Loucy (cell line): ENCODE data around the gene TRPM6.

ENCODE experiments used
- EZH2phosphoT487 ChIP-seq: fragments of 200-600 bp; IDR thresholded peaks from 2 replicates; pipeline ENCODE4 v1.6.1; 2018; ENCODE audit warnings: antibody characterized with exemption, mild to moderate bottlenecking, moderate library complexity, borderline replicate concordance
- TF ChIP-seq, protein P1 (sequence below): fragments of 200-600 bp; sonication (generic); conservative IDR thresholded peaks from 2 replicates; pipeline ENCODE4 v1.5.1; 2014; ENCODE audit warnings: mild to moderate bottlenecking, antibody characterized with exemption, low read length

DNA sequence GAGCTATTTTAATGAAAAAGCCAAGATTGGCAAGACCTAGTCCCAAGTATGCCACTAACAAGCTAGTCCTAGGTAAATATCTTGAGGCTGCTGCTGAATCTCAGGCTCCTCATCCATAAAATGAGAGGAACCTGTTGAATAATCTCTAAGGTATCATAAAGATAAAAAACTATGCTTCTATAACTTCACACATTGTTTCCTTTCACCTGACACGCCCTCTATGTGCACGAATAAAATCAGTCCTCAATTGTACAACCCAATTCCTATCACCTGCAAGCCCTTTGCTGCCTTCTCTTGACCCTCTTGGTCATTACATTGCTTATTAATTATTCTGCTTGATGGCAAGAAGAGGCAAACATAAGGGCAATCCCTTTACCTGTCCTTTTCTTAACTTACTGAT, 69.9 kb downstream of the TRPM6 start:
- TF ChIP-seq EZH2phosphoT487, result no peak
- TF ChIP-seq, protein P1, sequence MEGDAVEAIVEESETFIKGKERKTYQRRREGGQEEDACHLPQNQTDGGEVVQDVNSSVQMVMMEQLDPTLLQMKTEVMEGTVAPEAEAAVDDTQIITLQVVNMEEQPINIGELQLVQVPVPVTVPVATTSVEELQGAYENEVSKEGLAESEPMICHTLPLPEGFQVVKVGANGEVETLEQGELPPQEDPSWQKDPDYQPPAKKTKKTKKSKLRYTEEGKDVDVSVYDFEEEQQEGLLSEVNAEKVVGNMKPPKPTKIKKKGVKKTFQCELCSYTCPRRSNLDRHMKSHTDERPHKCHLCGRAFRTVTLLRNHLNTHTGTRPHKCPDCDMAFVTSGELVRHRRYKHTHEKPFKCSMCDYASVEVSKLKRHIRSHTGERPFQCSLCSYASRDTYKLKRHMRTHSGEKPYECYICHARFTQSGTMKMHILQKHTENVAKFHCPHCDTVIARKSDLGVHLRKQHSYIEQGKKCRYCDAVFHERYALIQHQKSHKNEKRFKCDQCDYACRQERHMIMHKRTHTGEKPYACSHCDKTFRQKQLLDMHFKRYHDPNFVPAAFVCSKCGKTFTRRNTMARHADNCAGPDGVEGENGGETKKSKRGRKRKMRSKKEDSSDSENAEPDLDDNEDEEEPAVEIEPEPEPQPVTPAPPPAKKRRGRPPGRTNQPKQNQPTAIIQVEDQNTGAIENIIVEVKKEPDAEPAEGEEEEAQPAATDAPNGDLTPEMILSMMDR, result no peak
